Inferior parietal cortex (tissue), 1 donor: Measurements from ENCODE around the gene VNN1.

Source experiments
- DNase-seq: peaks from one replicate; pipeline ENCODE4 v3.0.0-alpha.2; 2016; ENCODE audit errors: extremely low spot score

Gene VNN1

DNA sequence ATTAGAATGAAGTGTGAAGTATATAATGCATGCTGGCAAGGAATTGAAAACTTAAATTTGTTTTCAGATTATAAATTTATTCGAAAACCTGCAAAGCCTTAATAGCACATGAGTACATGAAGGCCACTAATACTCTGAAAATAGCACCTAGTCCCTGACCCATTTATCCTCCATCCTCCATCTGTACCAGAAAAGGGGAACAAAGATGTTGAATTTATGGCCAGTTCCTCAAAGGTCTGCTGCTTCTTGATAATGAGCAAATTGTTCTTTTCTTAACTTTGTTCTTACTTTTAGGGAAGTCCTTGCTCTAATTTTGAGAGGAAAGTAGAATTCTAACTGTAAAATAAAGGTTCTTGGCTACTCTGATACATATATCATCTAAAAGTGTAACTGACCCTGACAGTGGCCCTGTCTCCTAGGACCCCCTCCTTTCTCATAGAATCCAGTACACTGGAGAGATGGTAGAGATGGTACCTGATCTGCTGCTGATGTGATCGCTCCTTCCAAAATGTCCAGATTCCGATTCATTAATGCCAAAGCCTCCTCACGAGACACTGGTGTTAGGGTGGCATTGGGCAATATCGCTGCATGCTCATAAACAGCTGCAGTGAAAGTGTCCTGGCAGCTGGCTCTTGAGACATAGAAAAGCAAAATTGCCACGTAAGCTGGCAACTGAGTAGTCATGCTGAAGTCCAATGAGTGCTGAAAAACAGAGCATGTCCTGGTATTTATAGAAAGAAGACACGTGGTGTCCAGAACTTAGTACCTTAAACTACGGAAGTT is at the start of gene VNN1:
VNN1 (minus strand) TSS at position 704 of the 783 bp plus-strand sequence; CDS start at position 684, 20 bp downstream.
- DNase-seq = no peak

DNA sequence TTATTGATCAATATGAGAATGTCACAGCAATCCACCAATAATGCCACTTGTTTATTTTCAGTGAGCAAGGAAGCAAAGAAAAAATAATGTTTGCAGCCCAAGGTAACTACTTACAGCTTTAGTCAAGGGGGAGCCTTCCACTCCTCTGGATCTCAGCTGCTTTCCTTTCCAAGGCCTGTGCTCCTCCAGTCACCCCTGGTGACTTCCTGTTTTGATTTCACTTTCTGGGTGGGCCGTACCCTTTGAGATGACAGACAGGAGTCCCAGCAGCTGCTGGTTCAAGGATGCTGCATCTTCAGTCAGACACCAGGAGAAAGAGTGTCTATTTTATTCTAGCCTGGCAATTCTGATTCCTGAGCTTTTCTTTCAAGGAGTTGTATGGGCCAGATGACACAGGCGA is 49.4 kb upstream of the VNN1 start:
- DNase-seq = no peak

DNA sequence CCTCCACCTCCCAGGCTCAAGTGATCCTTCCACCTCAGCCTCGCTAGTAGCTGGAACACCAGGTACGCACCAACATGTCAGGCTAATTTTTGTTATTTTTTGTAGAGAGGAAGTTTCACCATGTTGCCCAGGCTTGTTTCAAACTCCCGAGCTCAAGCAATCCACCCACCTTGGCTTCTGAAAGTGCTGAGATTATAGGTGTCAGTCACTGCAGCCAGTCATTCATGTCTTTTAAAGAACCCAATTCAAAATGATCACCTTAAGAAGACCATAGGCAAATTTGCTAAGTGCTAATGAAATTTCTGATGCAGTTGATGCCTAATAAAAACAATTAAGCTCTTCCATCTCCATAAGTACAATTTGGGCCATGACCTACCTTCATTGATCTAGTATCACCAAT is 46.4 kb upstream of the VNN1 start:
- no peak for DNase-seq

DNA sequence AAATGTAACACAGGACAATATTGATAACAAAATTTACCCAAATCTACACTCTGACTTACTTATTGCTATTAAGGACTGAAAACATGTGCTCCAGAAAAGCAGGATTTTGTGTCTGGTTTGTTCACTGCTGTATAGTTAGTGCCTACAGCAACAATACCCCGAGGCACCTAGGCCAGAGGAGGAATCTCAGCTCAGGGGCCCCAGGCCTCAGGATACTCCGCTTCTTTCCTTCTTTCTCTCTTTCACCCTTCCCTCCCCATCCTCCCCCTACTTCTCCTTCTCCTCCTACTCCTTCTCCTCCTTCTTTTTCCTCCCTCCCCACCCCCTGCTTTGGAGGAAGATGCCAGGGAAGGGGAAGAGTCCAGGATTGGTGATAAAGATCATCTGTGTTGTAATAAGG is 44.8 kb upstream of the VNN1 start:
- DNase-seq = no peak

DNA sequence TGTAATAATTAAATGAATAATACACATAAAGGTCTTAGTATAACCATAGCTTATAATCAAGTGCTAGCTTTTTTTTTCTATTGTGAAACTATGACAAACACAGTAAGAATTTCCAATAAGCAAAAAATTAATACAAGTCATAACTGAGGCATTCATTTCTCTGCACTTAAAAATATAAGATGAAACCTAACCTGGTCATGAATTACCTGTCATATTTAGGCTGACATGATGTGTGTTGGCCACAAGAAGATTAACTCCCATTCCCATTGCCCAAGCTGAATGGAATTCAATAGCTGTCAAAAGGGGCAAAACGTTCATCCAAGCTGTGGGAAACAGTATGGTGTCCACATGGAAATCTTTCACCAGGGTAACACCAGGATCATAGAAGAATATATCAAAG is 38.4 kb upstream of the VNN1 start:
- DNase-seq = no peak

- DNase-seq = no peak
Observed at GRCh38 chr6:132751828-132752227, 38.0 kb upstream of the VNN1 start.

GRCh38 chr6:132751306-132751705 is 37.5 kb upstream of the VNN1 start:
- DNase-seq = no peak

GRCh38 chr6:132750455-132751248 is 36.8 kb upstream of the VNN1 start:
- DNase-seq = no peak

DNA sequence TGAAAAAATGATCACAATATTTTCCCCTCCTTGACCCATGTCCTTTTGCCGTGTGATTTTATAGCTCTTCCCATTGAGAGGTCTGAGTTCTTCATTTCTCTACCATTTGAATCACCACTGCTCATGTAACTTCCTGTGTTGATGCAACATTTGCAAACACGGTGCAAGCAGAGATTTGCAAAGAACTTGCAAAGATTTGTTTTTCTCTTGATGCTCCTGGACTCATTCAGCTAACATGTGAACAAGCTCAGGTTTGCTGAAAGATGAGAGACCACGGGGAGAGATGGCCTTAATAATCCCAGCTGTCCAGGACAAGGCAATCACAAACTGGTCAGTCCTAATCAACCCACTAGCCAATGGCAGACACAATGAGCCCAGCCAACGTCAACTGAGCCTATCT is 35.3 kb upstream of the VNN1 start:
- DNase-seq = no peak

GRCh38 chr6:132748446-132748845 is 34.6 kb upstream of the VNN1 start:
- DNase-seq = no peak

DNA sequence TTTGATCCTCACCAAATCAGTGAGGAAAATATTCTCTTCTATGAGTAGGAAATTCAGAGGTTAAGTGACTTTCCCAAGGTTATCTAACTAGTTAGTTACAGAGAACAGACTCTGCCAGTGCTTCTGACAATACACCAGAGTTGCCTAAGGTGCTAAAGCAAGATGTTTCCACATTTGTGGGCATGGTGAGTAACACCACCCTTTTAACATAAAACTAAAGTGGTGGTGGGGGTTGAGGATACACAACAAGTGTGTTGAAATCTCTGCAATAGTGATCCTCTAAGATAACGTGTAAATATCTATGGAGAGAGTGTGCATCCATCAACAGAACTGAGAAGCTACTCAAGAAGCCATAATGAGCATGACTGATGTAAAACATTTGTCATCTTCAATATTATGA is 32.2 kb upstream of the VNN1 start:
- no peak for DNase-seq

DNA sequence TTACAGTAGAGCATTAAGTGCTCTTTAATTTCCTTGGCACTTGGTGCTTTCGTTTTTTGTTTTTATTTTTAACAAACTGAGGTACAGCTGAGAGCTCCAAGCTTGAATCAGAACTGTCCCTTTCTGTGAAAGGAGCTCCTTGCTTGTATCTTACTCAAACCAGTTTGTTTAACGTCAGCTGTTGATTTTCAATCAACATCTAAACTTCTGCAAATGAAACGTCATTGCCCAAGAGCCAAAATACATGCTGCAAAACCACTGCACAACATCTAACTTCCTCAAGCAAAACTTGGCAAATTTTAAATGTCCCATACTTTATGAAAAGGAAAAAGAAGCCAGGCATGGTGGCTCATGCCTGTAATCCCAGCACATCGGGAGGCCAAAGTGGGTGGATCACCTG is 28.6 kb upstream of the VNN1 start:
- DNase-seq = no peak

- no peak for DNase-seq
Observed at GRCh38 chr6:132741281-132741680, 27.4 kb upstream of the VNN1 start.

DNA sequence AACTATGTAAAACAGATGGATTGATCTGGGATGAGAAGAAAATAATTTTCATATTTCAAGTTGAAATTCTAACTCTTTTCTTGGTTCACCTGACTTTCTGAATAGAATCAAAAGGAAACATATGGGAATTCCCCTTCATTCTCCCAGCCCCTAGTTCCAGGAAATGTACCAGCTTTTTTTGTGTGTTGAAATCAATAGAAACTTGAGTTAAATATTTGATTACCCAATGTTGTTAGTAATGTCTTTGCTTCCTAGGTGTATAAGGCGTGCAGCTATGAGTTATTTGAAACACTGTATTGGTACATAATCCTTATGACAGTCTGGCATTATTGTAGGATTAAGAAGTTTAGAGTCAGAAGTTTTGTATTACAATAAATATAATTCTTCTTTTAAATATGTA is 22.4 kb upstream of the VNN1 start:
- no peak for DNase-seq

DNA sequence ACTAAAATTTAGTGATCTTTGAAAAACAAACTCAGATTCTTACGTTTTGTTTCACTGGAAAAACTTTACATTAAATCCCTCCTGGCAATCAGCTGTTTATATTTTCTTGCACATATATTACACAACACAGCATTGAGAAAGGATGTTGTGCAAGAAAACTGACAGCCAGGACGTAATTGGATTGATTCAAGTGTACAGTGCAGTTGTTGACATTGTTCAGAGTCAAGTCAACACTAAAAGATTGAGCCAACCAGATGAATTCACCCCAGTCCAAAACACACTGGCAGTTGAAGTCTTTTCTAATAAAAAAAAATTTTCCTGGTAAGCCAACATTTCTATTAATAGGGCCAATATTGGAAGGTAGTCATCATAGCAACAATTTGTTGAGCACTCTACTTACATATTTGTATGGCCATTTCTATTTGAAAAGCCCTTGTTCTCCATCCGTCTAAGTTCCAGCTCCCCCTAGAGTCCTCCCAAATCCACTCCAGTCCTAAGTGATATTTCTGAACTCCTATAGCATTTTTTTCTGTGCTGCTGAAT is 20.9 kb upstream of the VNN1 start:
- no peak for DNase-seq

- no peak for DNase-seq
Observed at GRCh38 chr6:132733814-132734213, 20.0 kb upstream of the VNN1 start.

- DNase-seq = no peak
Observed at GRCh38 chr6:132733283-132733682, 19.4 kb upstream of the VNN1 start.

DNA sequence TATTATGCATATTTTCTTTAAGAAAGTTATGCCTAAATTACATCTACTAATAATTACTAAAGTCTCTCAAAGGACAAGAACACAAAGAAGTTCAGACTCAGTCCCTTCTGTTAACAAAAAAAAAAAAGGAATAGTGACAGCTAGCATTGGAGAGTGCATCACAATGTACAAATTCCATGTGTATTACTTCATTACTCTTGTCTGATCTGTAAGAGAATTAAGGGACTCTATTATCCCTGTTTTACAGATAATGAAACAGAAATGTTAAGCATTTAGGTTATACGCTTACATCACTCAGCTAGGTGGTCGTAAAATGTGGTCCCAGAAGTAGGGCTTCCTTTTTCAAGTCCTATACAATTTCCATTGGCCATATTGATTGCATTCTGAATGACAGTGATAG is 17.2 kb upstream of the VNN1 start:
- DNase-seq = no peak

GRCh38 chr6:132730560-132730959 is 16.7 kb upstream of the VNN1 start:
- DNase-seq = no peak

DNA sequence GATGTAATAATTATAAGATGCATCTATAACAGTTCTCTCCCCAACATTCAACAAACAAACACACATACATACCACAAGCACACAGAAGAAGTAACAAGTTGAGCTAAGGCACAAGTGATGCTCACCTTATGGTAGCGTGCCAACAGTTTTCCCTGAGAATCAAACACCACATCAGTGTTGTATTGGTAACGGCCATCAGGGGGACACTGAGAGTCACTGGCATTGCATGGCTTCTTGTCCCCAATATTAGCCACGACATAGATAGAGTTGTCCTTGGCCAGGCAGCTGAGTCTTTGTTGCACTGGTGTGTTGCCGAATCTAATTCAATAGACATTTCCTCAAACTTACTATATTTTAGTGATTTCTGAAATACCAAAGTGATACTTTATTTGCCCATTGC is 14.8 kb upstream of the VNN1 start:
- DNase-seq = no peak

DNA sequence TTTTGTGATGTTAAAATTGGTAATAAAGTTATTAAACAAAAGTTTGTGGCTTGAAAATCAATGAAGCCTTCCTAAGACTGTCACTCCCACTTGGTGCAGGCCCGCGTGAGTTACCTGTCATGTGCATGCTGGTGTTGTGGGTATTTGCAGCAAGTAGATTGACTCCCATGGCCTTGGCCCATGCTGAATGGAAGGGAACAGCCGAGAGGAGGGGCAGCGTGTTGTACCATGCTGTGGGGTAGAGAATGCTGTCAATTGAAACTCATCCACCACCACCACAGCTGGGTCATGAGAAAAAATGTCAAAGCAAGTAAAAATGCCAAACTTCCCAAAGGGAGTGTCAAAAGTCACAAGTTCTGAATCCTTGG is 12.7 kb upstream of the VNN1 start:
- no peak for DNase-seq

DNA sequence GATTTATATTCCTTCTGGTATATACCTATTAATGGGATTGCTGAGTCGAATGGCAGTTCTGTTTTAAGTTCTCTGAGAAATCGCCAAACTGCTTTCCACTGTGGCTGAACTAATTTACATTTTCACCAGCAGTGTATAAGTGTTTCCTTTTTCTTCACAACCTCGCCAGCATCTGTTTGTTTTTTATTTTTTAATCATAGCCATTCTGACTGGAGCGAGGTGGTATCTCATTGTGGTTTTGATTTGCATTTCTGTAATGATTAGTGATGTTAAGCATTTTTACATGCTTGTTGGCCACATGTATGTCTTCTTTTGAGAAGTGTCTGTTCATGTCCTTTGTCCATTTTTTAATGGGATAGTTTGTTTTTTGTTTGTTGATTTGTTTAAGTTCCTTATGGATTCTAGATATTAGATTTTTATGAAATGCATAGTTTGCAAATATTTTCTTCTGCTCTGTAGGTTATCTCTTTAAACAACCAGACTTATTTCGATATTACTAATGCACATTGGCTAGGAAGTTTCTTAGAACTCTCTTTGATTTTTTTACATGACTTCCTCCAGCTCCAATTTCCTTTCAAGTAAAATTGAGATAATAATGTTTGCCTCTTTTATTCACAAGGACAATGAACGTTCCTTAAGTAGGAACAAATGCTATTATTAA is 12.2 kb upstream of the VNN1 start:
- DNase-seq = no peak

- DNase-seq = no peak
Observed at GRCh38 chr6:132725471-132725870, 11.6 kb upstream of the VNN1 start.
